Stimulated activated CD8-positive, alpha-beta memory T cell treated with anti-CD3 and anti-CD28 coated beads, Interleukin-7, amount 100 ng/mL, for 4 hours (primary cell): ENCODE data around the gene ANKDD1A.
A peak's percentile ranks its signal among the peaks of the same experiment; 100 is the strongest.

Experiments
- DNase-seq, 2 donors: peaks; one replicate each; pipeline ENCODE4 v3.0.0-alpha.2; 2020; ENCODE audit warnings: low read depth in 2 of 2

The ANKDD1A gene

DNA sequence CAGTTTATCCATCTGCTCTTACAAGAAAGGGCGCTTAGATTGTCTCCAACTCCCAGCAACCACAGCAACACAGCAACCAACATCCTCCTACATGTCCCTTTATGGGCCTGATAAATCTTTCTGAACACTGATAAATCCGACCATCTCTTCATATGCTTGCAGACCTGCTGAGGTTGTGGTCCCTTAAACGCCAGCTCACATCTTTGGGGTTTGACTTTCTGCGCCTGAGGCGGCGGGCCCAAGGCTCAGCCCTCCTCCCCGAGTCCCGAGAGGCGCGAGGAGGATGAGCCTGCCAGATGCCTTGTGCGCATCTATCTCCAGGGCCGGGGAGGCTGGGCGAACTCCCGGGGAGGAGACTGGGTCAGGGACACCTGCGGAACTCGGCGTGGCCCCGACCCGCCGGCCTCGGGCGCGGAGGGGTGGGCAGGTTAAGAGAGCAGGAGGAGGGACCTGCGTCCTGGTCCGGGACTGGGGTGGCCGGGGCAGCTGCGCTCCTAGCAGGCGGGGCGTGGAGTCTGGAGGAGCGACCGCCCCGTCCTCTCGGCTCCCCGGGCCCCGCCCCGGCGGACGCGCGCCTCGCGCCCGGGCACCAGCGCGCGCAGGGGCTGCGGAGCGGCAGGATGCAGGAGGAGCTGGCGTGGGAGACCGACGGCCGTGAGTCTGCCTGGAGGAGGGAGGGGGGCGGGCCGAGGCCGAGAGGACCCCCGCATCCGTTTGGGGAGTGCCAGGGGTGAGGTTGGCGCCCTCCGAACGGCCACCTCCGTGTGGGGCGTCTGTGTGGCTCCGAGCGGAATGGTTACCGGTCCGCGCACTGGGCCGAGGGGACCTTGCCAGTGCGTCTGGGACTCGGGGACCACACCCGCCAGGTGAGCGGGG lies at the start of gene ANKDD1A:
TSS of gene ANKDD1A (plus strand) at position 592 of the 876 bp plus-strand sequence. CDS start at position 621, 29 bp downstream.
- DNase-seq, result no peak

DNA sequence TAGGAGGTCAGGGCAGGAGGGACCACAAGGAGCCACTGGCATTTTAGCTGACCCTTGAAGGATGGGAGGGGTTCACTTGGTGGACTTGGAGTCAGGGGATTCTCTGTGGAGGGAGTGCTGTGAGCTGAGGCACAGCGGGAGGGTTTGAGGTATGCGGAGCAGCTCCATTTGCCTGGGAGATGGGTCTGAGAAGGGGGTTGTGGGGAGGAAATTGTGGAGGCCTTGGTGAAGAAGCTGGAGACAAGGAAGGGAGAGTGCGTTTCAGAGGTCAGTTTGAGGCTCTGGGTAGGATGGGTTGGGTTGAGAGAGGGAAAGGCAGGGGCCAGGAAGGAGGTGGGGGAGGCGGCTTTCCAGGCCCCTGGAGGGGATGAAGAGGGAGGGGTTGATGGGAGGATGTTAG lies 49.7 kb upstream of the ANKDD1A start:
- DNase-seq, result no peak

DNA sequence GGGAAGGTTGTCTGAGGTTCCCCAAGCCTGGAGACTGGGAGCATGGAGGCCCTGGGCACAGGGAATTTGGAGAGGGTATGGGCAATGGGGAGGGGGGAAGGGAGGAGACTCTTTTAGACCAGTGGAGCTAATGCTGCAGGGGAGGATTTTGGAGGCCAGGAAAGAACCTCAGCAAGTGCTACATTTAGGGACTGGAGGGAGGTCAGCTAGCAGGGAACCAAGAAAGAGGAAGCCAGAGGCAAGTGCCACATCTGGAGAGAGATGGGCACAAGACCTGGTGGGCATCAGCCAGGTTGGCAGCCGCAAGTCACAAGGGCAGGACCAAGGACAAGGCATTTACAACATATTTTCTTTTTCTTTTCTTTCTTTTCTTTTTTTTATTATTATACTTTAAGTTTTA lies 49.3 kb upstream of the ANKDD1A start:
- DNase-seq, result no peak

DNA sequence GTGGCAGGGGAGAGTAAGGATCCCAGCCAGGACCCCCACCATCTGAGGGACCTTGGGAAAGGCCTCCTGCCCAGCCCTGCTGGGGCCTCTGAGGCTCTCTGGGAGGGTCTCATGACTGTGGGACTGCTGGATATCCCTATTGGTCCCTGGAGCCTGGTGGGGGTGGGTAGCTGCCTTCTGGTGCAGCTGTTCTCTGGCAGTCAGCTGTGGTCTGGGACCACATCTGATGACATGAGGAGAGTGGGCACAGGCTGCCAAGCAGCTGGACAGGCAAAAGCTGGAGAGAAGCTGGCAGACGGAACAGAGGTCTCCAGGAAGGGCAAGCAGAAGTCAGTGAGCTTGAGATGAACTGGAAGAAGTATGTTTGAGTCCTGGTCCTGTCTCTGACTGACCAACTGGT lies 47.6 kb upstream of the ANKDD1A start:
- DNase-seq, result no peak

DNA sequence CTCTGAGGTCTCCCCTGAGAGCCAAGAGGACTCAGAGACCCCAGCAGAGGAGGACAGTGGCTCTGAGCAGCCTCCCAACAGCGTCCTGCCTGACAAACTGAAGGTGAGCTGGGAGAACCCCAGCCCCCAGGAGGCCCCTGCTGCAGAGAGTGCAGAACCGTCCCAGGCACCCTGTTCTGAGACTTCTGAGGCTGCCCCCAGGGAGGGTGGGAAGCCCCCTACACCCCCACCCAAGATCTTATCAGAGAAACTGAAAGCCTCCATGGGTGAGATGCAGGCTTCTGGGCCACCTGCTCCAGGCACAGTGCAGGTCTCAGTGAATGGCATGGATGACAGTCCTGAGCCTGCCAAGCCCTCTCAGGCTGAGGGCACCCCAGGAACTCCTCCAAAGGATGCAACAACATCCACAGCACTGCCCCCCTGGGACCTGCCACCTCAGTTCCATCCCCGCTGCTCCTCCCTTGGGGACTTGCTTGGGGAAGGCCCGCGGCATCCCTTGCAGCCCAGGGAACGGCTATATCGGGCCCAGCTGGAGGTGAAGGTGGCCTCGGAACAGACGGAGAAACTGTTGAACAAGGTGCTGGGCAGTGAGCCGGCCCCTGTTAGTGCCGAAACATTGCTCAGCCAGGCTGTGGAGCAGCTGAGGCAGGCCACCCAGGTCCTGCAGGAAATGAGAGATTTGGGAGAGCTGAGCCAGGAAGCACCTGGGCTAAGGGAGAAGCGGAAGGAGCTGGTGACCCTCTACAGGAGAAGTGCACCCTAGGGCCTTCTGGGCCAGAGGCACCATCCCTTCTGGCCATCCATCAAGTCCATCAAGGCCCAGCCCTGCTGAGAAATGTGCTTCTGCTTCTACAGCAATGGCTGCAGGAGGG lies 46.3 kb upstream of the ANKDD1A start:
- DNase-seq, result no peak

DNA sequence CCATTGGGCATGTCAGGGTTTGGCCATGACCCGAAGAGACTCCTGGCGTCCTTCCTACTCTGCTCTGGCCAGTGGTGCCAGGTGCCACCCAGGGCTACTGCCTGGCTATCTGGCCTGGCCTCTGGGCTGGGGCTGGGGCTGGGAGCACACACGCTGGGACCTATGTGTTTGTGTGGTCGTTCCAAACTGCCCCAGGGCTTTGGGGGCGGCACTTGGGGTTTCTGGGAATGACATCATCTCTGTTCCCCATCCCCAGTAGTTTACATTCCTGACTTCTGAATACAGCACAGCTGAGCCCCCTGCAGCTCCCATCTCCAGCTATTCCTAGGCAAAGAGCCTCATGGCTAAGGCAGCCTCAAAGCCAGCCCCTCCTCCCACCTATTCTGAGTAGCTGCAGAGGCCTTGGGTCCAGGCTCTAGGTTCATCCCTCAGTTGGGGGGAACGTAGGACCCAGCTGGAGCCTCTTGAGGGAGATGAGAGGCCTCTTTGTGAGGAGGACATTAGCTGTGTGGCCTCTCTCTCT lies 45.6 kb upstream of the ANKDD1A start:
- no peak for DNase-seq

DNA sequence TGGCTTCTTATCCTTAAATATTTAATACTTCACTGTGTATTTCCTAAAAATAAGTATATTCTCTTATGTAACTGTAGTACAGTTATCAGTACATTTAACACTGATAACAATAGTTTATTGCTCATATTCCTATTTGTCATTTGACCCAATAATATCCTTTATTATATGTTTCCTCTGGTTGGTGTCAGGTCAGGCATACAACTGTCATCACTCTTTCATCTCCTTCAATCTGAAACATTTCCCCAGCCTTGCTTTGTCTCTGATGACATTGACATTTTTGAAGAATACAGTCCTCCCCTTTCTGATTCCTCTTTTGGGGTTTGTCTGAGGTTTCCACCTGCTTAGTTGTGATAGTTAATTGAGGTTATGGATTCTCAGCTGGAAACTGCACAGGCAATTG lies 42.2 kb upstream of the ANKDD1A start:
- DNase-seq, result no peak

DNA sequence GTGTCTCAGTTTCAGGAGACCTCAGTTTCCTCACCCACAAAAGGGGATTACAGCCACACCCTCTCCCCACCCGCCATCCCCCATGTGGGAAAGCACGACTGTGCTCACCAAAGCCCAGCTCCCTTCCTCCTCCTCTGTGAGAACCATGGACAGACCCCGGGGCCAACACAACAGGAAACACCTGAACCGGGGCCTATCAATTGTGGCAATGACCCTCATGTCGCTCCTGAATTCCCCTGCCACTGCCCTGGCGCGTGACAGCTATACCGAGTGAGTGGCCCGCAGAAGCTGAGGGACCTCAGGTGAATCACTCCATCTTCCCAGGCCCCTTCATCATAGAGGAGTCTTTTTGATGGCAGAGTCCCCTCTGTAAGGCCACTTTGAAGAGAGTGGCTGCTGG lies 41.3 kb upstream of the ANKDD1A start:
- no peak for DNase-seq

DNA sequence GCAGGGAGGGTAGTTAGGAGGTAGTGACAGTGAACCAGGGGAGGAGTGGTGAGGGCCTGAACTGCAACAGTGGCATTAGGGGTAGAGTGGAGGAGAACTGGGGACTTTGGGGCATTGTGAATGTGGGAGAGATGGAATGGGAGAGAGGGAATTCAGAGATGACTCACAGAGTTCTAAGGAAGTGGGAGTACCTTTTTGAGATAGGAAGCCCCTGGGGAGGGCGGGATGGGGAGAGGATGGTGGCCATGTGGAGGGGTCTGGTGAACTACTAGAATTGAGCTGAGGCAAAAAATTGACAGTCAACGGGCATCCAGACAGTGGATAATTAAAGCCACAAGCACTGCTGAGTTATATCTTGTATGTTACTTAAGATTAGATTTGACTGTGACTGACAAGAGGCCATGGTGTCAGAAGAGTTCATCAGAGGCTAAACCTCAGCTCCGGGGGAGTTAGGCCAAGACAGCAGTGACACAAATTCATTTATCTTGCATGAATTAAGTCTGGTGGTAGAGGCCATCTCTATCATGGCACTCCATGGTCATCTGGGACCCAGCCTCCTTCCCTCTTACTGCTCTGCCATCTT lies 36.0 kb upstream of the ANKDD1A start:
- no peak for DNase-seq

DNA sequence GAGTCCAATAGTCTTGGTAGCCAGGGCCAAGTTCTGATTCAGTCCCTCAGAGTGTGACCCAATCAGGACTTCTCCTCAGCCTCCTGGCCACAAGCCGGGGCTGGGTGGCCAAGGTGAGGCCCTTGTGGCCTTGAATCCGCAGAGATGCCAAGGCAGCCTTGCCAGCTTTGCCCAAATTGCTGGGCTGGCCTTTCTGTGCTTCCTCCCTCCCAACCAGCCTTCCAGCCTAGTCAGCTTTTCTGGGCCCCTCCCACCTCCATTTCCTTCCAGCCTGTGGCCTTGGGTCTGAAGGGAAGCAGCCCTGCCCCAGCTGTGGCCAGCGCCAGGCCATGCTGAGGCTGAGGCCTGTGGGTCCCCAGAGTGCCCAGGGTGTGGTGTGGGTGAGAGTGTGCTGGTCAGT lies 34.3 kb upstream of the ANKDD1A start:
- no peak for DNase-seq

DNA sequence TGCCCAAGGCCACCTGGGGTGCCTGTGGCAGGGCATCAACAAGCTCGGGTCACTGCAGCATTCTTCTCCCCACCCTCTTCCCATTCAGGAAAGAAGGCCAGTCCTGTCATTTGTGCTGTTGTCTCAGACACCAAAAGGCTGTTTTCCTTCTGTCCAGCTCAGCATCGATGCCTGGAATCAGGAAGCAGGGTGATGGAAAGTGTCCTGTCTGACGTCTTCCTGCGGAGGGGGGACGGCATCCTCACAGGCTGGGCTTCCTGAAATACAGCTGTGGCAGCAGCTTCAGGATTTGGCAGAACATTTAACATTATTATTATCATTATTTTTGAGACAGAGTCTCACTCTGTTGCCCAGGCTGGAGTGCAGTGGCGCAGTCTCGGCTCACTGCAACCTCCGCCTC lies 33.0 kb upstream of the ANKDD1A start:
- no peak for DNase-seq

DNA sequence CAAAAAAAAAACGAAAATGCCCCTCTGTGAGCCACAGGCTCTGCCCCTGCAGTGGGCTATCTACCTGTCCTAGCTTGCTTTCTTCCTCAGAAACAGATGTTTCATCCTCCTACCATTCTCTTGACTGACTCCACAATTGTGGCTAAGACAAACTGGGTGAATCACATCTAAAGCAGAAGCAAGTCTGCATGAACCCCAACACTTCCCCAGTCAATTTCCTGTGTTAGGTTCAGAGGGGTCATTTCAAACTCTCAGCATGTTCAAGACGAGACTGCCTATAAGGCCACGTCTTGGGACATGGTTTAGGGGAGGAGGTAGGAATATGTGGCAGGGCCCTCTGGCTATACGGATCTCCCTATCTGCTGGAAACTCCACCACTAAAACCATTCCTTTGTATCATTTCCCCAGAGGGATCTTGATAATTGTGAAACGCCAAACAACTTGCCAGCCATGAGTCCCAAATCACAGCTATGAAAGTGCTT lies 28.6 kb upstream of the ANKDD1A start:
- no peak for DNase-seq

DNA sequence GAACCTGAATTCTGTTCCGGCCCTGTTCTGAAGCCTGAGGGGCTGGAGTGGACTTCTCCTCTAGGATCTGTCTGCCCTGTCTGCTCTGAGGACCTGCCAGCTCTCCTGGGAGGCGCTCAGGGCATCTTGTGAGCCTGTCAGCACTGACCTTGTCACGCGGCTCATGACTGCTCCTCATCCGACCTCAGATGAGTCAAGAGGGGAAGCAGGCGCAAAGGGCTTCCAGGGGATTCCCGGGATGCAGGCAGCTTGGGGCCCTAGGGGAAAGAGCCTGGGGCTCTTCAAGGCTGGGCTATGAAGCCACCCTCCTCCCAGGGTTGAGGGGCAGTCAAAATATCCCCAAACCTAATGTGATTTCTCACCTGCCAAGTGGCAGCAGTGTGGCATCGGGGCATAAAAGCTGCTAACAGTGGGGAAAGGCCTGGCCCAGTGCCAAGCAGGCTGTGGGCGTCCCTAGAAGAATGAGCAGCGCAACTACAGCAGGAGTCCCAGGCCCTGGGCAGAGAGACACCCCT lies 27.6 kb upstream of the ANKDD1A start:
- peak; percentile 61 to 75 for DNase-seq

DNA sequence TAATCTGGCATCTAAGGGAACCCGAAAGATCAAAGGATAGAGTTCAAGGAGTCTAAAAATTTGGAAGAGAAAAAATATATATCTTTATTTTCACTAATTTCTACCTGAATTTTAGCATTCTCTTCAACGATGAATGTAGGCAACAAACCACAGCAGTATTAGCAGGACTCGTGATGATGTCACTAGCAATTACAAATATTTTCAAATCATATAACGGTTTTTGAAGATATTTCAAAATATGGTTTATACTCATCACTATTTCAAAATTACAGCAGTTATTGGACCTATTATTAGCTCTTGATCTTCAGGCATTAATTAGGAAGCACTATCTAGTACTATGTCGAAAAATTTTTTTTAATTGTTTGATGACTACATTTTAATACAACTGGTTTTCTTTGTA lies 27.0 kb upstream of the ANKDD1A start:
- DNase-seq, result no peak

DNA sequence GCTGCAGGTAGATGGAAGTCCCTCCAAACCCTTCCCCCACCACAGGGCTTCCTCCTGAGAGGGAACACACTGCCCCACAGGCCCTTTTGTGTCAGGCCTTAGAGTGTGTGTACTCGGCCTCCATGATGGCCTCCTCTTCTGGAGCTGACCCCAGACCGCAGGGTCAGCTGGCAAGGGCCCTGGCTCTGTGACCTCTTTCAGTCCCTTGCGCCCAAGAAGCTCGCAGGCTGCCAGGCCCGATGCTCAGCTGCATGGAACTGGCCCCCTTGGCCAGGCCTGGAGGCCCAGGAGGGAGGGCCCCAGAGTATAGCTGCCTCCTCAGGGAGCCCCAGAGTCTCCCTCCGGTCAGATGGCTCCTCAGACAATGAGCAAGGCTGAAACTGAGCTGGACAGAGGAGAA lies 23.4 kb upstream of the ANKDD1A start:
- no peak for DNase-seq

DNA sequence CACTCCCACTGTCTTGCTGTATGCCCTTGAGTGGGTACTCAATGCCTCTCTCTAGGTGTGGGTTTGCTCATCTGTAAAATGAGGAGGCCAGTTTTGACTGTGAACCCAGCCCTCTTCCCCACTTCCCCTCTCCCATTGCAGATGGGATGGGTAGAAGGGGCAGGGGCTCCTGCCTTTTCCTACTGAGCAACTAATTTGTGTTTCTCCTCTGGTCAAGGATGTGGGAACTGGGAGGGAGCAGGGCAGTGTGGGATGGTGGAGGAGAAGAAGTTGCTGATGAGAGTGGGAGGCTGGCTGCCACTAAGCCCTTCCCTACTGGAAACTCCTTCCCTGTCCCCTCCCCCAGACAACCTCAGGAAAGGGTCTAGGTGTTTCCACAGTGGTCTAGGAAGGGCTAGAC lies 20.1 kb upstream of the ANKDD1A start:
- no peak for DNase-seq

DNA sequence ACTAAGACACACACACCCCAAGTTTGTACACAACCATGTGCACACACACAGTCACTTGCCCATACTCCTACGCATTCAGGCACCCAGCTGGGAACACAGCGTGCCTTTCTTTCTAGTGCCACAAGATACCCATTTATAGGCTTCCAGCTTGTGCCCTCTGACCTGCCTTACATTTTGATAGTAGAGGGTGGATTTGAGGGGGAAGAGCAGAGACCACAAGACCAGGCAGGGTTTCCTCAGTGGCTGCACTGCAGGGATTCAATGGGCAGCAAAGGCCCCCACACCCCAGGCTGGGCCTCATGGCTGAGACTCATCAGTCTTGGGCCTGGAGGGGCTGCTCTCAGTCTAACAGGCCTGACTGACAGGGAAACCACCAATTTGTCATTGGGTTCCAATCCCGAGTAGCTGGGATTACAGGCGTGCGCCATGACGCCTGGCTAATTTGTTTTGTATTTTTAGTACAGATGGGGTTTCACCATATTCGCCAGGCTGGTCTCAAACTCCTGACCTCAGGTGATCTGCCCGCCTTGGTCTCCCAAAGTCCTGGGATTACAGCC lies 18.8 kb upstream of the ANKDD1A start:
- DNase-seq, result no peak

DNA sequence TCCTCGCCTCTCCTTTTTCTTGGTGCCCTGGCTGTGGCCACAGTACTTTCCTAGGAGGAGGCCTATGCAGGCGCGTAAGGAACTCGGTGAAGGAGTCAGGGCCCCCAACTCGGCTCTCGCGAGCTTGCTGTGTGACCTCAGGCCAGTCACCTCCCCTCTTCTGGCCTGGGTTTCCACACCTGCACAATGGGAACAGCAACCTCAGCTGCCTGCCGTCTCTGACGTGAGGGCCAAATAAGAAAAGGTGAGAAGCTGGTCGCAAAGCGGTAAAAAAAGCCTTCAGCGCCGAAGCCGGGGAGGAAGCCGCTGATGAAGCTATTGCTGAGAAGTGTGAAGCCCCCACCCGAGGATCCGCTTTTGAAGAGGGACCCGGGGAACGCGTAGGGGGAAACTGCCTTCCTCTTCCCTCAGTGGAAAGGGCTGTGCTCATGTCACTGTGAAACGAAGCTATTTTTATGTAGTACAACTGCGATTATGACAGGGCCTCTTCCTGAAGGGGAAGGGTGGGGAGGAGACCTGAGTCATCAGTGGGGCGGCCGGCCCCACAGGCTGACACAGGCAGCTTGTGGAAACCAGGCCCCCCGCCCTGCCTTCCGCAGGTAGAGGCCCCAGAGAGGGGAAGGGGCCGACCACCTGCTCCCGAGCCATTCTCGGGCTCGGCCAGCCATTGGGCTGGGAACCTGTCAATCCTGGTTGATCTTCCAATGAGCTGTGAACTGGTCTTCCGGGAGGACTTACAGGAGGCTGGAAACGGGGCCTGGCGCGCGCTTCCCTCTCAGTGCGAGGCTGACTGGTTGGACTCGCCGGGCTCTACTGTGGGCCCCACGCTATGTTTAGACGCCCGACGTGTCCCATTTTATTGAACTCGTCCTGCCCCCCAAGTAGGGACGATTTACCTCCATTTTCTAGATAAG lies 18.0 kb upstream of the ANKDD1A start:
- DNase-seq, result peak; percentile 91 to 95

DNA sequence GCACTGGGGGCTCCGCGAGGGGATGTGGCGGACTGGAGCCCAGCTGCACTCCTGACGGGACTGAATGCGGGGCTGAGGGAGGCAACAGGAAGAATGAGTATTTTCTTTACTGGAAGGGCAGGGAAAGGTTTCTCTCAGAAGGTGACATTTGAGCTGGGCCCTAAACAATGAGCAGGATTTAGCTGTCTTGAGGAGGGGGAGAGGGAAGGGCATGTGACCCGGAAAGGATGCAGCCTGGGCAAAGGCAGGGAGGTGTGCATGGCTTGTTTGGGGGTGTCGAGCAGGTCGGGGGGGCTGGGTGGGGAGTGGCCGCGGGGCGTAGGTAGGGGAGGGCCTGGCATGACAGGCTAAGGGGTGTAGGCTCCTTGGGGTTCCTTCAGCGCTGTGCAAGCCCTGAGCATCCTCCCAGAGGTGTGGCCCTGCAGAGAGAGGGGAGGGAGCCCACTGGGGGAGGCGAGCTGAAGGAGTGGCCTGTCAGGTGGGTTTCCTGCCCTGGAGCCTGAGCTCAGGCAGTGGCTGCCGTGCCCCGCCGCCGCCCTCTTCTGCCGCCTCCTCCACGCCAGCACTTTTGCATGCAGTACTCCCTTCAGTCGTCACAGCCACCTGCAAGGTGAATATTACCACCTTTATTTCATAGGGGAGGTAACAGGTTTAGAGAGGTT lies 17.2 kb upstream of the ANKDD1A start:
- DNase-seq, result peak; percentile 56 to 62
